Jurkat, Clone E6-1 (cell line): ENCODE results near the gene PLEKHA6.

Source experiments
- DNase-seq: peaks from one replicate; pipeline ENCODE4 v3.0.0-alpha.2; 2011; ENCODE audit warnings: low read depth, low spot score
- H3K4me3 ChIP-seq: 2 replicates; pipeline ENCODE4 v1.5.1; 2011; ENCODE audit warnings: mild to moderate bottlenecking, low read length, control low read depth, moderate library complexity

The PLEKHA6 gene

GRCh38 chr1:204277563-204278219 lies 82.0 kb downstream of the PLEKHA6 start:
- H3K4me3 ChIP-seq = no peak overlapping the region
- no peak for DNase-seq

DNA sequence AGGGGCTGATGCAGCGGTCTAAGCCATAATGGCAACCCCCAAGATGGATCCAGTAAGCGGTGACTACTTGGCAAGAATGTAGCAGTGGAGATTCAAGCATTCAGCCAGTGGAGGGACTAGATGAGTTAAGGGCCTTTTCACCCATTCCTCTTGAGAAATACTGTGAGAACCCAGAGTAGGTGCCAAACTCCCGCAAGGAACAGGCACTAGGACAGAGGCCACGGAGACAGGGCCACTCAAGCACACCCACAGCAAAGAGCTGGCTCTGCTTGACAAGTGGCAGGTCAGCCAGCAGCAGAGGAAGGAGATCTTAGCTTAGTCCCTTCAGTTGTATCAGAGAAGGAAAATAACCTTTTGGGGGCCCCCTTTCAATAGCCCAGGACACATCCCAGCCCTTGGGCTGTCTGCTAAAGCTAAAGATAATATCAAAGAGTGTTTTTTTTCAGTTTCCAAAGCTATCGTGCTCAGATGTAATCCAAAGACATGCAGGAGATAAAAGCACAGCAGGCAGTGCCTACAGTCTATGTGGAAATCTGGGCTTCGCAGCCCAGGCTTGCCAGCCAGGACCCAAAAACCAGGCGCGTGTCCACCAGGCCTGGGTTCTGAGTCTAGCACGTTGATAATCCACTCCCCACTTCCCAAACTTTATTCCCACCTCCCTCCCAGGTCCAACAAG lies 83.9 kb downstream of the PLEKHA6 start:
- no peak overlapping the region for H3K4me3 ChIP-seq
- no peak for DNase-seq

- no peak overlapping the region for H3K4me3 ChIP-seq
- DNase-seq = no peak
Observed at GRCh38 chr1:204274446-204274845, 85.3 kb downstream of the PLEKHA6 start.

DNA sequence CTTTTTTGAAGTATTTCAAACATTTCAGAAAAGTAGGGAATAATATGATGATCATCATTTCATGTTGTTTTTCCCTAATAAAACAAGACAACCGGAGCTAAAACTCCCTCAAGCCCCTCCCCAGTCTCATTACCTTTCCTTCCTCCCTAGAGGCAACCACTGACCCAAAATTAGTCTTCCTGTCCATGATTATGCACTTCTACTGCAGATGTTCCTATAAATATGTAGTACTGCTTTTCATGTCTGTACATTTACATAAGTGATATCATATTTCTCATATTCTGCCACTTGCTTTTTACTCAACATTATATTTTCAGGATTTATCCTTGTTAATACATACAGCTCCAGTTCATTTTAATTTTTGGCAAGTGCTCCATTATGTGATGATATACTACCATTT lies 87.2 kb downstream of the PLEKHA6 start:
- no peak overlapping the region for H3K4me3 ChIP-seq
- DNase-seq = no peak

DNA sequence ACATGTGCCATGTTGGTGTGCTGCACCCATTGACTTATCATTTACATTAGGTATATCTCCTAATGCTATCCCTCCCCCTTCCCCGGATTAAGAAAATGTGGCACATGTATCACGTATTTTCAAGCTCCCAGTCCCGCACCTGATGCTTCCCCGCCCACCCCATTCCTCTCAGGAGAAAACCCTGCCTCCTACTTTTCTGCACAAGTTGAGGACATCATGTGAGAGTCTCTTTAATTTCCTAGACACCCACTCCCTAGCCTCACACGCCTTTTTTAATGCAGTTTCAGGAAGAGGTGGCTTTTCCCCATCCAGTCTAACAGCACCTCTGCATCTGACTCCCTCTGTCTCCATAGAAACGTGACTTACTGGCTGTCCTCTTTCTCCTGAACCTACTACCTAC lies 87.8 kb downstream of the PLEKHA6 start:
- H3K4me3 ChIP-seq = no peak overlapping the region
- DNase-seq = no peak

DNA sequence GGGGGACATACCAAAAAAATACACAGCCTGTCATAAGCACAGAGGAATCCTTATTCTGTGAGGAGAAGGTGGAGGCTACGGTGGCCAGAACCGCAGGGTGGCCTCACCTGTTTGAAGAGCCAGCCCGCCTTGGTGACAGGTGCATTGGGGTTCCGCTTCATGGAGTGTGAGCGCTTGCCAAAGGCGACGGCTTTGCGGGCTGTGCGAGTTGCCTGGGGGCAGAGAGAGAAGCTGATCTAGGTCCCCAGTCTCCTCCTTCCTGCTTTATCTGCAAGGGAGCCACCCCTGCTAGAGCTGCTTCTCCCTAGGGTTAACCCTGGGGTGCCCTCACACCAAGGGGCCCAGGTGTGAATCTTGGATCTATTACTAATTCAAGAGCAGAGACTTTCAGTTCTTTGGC lies 91.6 kb downstream of the PLEKHA6 start:
- no peak overlapping the region for H3K4me3 ChIP-seq

GRCh38 chr1:204267191-204267601 lies 92.5 kb downstream of the PLEKHA6 start:
- no peak for DNase-seq

More for the DNA sequence above, 91.6 kb downstream of the PLEKHA6 start:
- peak; percentile 41 for DNase-seq

DNA sequence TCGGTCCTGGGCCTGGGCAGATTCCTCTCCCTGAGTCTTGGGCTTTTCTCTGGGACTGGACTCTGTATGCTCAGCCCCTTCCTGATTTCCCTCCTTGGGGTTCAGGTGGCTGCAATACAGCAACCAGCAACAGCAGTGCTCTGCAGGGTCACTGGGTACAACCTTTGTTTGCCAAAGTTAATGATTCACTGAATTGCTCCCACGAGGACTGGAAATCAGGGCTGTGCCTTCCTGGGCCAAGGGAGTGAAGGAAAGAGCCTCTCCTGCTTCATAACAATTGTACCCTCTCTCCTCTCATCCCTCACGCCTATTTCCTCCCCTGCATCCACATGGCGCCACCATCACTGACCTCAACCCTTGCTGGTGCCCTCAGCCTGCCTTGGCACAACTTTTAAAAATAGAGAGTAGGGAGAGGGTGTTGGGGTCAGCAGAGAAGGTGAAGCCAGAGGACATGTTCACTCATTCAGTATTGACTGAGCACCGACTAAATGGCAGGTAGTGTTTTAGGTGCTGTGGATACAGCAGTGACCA lies 93.2 kb downstream of the PLEKHA6 start:
- DNase-seq = no peak
- H3K4me3 ChIP-seq = no peak overlapping the region

More at GRCh38 chr1:204267191-204267601, 92.5 kb downstream of the PLEKHA6 start:
- no peak overlapping the region for H3K4me3 ChIP-seq

DNA sequence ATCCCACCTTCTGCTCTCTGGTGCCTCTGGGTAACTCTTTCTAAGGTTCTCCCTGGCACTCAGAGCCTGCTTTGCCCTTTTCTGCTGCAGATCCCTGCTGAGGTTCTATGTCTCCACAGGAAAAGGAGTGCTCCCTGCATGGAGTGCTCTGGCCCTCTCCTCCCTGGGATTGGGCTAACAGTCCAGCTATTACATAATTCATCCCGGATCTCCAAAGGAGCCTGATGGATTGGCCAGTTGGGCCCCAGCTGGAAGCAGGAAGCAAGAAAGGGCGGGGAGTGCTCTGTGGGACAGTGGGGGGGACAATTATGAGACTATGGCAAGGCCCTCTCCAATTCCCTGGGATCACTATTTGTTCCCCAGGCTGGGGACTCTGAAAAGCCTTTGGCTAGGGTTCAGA lies 94.1 kb downstream of the PLEKHA6 start:
- DNase-seq = no peak
- H3K4me3 ChIP-seq = no peak overlapping the region

DNA sequence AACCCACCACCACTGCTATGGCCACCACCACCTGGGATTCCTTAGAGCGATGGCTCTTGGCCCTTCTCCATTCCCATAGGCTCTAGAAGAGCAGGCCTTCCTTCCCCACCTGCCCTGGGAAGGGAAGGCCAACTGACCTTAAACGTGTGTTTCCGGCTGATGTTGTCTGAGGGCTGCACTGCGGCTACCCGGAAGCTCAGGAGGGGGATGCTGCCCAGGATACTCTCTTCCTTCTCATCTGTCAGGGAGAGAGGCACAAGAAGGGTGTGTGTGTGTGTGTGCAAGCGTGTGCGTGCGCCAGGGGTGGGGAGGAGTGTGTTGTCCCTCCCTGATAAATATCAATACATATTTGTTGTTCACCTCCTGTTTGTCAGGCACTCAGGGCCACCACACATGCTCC lies 94.9 kb downstream of the PLEKHA6 start:
- no peak overlapping the region for H3K4me3 ChIP-seq
- no peak for DNase-seq

DNA sequence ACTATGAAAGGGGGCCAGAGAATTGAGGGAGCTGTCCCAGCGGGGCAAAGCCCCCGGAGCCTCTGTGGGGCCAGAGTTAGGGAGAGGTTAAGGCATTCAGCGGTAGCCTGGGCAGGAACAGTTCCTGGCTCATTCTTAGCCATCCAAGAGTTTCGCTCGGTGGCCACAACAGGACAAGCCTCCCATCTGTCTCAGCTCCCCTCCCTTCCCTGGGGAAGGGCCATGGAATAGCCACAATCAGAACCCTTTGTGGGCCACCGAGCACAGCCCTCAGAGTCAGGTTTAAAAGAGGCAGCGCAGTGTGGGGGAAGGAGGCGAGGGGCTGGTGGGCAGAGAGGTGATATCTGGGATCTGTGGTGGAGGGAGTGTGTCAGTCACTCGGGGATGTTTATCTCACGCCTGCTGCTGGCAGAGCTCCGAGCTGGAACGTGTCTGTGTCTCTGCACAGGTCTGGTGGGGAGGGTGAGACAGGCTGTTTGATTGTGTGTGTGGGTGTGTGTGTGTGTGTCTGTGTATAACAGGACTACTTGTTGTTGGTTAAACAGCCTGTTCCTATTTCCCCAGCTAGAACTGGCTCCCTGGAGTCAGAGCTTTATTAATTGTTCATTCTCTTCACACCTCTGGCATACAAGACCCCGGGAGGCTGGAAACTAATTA lies 96.3 kb downstream of the PLEKHA6 start:
- no peak overlapping the region for H3K4me3 ChIP-seq
- DNase-seq = no peak

DNA sequence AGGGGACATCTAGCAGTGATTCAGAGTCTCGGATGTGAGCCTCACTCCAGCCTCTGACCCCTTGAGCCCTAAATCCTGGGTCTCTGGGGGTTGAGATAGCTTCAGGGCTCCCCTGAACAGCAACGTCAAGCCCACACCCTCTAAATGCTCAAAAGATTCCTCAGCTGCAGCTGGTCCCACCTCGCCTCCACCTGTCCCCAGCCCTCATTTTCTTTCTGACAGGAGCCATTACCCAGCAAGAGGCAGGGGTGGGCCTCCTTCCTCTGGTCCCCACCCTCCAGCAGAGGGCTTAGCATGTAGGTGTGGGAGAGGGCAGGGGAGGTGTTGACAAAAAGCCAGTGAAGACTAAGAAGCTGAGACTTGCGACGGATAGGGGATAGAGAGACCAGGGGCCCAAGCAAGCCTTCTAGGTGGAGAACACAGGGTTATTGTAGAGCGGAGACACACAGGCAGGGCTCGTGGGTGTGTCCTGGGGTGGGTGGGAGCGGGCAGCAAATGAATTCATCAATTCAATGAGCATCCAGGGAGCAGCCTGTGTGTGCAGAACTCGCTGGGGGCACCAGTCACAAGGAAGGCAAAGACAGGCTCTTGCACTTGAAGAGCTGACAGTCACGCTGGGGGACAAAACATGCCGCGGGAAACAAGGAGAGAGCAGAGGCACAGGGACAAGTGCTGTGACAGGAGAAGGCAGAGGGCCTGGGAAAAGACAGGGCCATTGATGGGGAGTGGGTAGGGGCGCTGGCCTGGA lies 97.0 kb downstream of the PLEKHA6 start:
- H3K4me3 ChIP-seq = no peak overlapping the region
- no peak for DNase-seq

DNA sequence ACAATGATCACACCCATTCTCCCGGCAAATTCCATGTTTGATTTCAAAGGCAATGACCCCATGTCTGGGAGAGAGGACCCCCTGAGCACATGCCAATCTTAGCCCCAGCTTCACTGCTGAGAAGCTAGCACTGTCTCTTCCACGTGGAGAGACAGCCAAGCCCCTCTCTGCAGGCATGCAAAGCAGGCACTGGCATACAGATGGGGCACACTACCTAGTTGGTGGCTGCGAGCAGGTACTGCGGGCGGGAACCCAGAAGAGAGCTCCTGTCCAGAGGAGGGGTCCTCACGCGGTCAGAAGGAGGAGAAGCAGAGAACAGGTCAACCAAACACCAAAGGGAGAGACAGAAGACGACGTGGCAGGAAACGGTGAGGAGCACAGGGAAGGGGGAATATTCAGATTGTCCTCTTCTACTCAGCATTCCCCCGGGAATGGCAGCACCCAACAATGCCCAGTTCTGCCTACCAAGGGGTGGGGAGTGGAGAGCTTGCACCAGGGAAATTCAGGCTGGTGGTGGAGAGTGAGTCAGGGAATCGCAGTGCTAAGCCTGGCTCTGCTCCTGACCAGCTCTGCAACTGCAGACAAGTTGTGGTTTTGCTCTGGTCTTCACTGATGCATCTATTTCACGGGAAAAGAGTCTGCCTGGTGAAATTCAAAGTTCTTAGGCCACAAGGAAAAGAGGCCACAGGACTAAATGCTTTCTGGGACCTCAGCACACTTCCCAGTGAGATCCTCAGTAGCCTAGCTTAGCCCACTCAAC lies 97.8 kb downstream of the PLEKHA6 start:
- H3K4me3 ChIP-seq = no peak overlapping the region
- DNase-seq = no peak

DNA sequence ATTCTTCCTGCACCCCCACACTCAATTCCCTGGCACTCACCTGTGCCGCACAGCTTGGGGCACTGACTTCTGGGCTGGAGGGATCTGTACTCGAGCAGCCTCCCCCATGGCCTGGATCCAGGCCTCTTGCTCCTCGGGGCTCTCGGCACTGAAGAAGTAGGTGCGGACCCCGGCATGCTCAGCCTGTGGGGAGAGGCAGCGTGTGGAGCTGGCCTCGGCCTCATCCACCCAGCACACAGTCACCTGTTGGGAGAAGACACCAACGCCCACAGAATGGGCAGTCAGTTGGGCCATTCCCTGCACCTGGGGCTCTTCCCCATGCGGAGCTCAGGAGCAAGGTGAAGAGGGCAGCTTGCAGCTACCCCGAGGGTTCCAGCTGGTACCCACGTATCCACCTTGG lies 98.5 kb downstream of the PLEKHA6 start:
- no peak for DNase-seq

GRCh38 chr1:204260601-204261197 lies 99.0 kb downstream of the PLEKHA6 start:
- H3K4me3 ChIP-seq = no peak overlapping the region
- DNase-seq = no peak

More for the DNA sequence above, 98.5 kb downstream of the PLEKHA6 start:
- H3K4me3 ChIP-seq = no peak overlapping the region

DNA sequence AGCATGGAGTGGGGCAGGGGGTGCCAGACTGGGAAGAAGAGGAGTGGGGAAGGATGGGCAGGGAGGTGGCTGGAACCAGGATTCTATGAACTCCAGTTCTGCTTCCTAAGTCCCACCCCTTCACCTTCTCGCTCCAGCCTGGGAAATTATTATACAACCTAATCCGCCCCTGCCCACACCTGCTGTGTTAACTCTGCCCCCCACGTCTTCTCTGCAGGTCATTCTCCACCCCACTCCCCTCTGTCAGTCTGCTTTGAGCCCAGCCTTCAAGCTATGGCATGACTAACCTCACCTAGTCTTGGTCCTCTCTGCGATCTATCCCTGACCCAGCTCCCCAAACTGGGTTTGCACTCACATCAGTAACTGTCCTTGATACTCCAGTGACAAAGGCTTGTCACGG lies 99.9 kb downstream of the PLEKHA6 start:
- no peak for DNase-seq
- no peak overlapping the region for H3K4me3 ChIP-seq

DNA sequence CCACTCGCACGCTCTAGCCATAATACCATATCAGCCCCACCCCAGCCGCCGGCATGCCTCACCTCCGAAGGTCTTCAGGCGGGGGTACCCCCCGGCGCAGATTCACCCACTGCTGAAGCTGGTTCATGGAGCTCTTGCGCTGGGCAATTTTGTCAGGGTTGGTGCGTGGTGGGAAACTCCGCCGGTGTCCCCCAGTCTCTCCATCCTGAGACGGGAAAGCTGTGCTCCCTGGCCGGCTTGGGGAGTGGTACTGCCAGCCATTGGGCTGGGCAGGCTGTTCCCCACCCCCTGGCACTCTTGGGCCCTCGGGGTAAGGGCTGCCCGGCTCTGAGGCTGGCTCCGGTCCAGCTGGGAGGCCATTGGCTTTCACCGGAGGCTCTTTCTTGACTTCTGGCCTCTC lies 100.5 kb downstream of the PLEKHA6 start:
- H3K4me3 ChIP-seq = no peak overlapping the region
- DNase-seq = no peak
